GM23248 (cell line): ENCODE results near the gene HSD11B1. TPM values are rescaled to one million over a fixed set of nuclear protein-coding genes. Genes with fewer than 3 reads are reported as not detected.

Experiments used
- DNase-seq: peaks from one replicate; pipeline ENCODE4 v3.0.0-alpha.2; 2015
- H2AFZ ChIP-seq: fragments of 200-600 bp; sonication (generic); 2 replicates; pipeline ENCODE4 v1.6.1; 2016; ENCODE audit warnings: antibody characterized with exemption
- H3F3A ChIP-seq: fragments of 200-600 bp; sonication (generic); 2 replicates; pipeline ENCODE4 v1.6.1; 2016; ENCODE audit warnings: mild to moderate bottlenecking, antibody characterized with exemption, mixed run types; ENCODE audit not compliant: insufficient read depth
- H3K27ac ChIP-seq: fragments of 200-600 bp; sonication (generic); 2 replicates; pipeline ENCODE4 v1.5.1; 2016; ENCODE audit warnings: mild to moderate bottlenecking
- H3K27me3 ChIP-seq: fragments of 200-600 bp; sonication (generic); replicated peaks from 2 replicates; pipeline ENCODE4 v1.6.1; 2016; ENCODE audit warnings: mild to moderate bottlenecking; ENCODE audit not compliant: insufficient read depth
- H3K36me3 ChIP-seq: fragments of 200-600 bp; sonication (generic); 2 replicates; pipeline ENCODE4 v1.6.1; 2016; ENCODE audit warnings: low read depth, mild to moderate bottlenecking
- H3K4me1 ChIP-seq: fragments of 200-600 bp; sonication (generic); 2 replicates; pipeline ENCODE4 v1.6.1; 2016; ENCODE audit warnings: mild to moderate bottlenecking; ENCODE audit not compliant: insufficient read depth
- H3K4me2 ChIP-seq: fragments of 200-600 bp; sonication (generic); one replicate; pipeline ENCODE4 v1.6.1; 2016; ENCODE audit warnings: mild to moderate bottlenecking; ENCODE audit not compliant: unreplicated experiment
- H3K4me3 ChIP-seq: fragments of 200-600 bp; sonication (generic); 2 replicates; pipeline ENCODE4 v1.5.1; 2016; ENCODE audit warnings: mild to moderate bottlenecking
- H3K79me2 ChIP-seq: fragments of 200-600 bp; sonication (generic); 2 replicates; pipeline ENCODE4 v1.6.1; 2016; ENCODE audit warnings: mild to moderate bottlenecking; ENCODE audit not compliant: insufficient read depth
- H3K9ac ChIP-seq: fragments of 200-600 bp; sonication (generic); 2 replicates; pipeline ENCODE4 v1.6.1; 2016; ENCODE audit warnings: mild to moderate bottlenecking
- H3K9me2 ChIP-seq: fragments of 200-600 bp; sonication (generic); 2 replicates; pipeline ENCODE4 v1.6.1; 2016; ENCODE audit warnings: mixed run types, mild to moderate bottlenecking, moderate library complexity; ENCODE audit not compliant: insufficient read depth
- H3K9me3 ChIP-seq: fragments of 200-600 bp; sonication (generic); one replicate; pipeline ENCODE4 v1.6.1; 2017; ENCODE audit warnings: low read depth
- H4K20me1 ChIP-seq: fragments of 200-600 bp; sonication (generic); 2 replicates; pipeline ENCODE4 v1.6.0; 2016; ENCODE audit not compliant: insufficient read depth
- EZH2 ChIP-seq: fragments of 200-600 bp; sonication (generic); IDR thresholded peaks from 2 replicates; pipeline ENCODE4 v1.6.1; 2018; ENCODE audit warnings: antibody characterized with exemption, mild to moderate bottlenecking; ENCODE audit not compliant: insufficient read depth, poor library complexity, severe bottlenecking
- EZH2phosphoT487 ChIP-seq: fragments of 200-600 bp; sonication (generic); IDR thresholded peaks from 2 replicates; pipeline ENCODE4 v1.6.1; 2018; ENCODE audit warnings: antibody characterized with exemption, moderate library complexity, mild to moderate bottlenecking, low read depth; ENCODE audit not compliant: insufficient read depth
- WGBS, 2 experiments: methylation state at CpG; one replicate each; pipeline ENCODE4 v1.1.6; 2015 to 2017; ENCODE audit warnings: low lambda C conversion rate in 2 of 2, low coverage in 1 of 2; ENCODE audit errors: missing lambda C conversion rate in 2 of 2; 5-methylcytosine and 5-hydroxymethylcytosine counted together
- in situ Hi-C: fragments of 300-500 bp; cut with MboI; formaldehyde crosslinking; loops from 2 replicates; pipeline ENCODE4 v1.15.0; 2020
- polyA plus RNA-seq: library from polyadenylated mRNA; unstranded; fragments of >200 nt; fragmentation: Nextera tagmentation; extraction: Ambion mirVana; gene quantifications from 2 replicates; pipeline ENCODE4 v1.2.1, GENCODE V29; 2016
- total RNA-seq: library from RNA; depleted of rRNA; stranded (reverse); fragments of >200 nt; shearing (Covaris generic); gene quantifications from 2 replicates; pipeline ENCODE4 v1.2.3, GENCODE V29; 2014

HSD11B1 gene
- total and polyA plus RNA-seq, 2 experiments from 2014 or later, result 0.54 to 1.0 TPM

- H3K4me3 ChIP-seq, result peak overlapping the region; percentile 36; the same call in 1 of the 2 replicates
- no peaks in the 10 kb centered on the region for H3K9me3 ChIP-seq
- in situ Hi-C loops, result no loop called here
- H3K36me3 ChIP-seq, result no peaks in the 10 kb centered on the region
- H3K27ac ChIP-seq, result peak overlapping the region; percentile 50
- WGBS, 2 experiments, result 6 to 7% methylated on average over 8 of the region's 8 CpGs
- no peaks in the 10 kb centered on the region for H4K20me1 ChIP-seq
- H2AFZ ChIP-seq, result peak overlapping the region; percentile 36
- H3K9me2 ChIP-seq, result no peaks in the 10 kb centered on the region
- no peaks in the 10 kb centered on the region for H3K79me2 ChIP-seq
- peak overlapping the region; percentile 47 for H3K4me2 ChIP-seq
- peak; percentile 85 for DNase-seq
- TF ChIP-seq EZH2phosphoT487 (no peak), EZH2 (no peak)
- H3K27me3 ChIP-seq, result no peaks in the 10 kb centered on the region
- H3F3A ChIP-seq, result peaks cover 16% of the 10 kb centered on the region; the same call in 1 of the 2 replicates
- H3K4me1 ChIP-seq, result peaks cover 19% of the 10 kb centered on the region; the same call in 1 of the 2 replicates
- H3K9ac ChIP-seq, result peak overlapping the region; percentile 42
Measured at GRCh38 chr1:209742409-209743144, 37.9 kb downstream of the HSD11B1 start.

- Histone ChIP-seq H4K20me1 (no peaks in the 10 kb centered on the region), H3K27ac (peak overlapping the region; percentile 50), H3K9ac (peak overlapping the region; percentile 41; the same call in 1 of the 2 replicates), H3K9me3 (no peaks in the 10 kb centered on the region), H3K4me2 (peak overlapping the region; percentile 47), H3K9me2 (no peaks in the 10 kb centered on the region), H2AFZ (peak overlapping the region; percentile 36), H3F3A (peaks cover 16% of the 10 kb centered on the region; the same call in 1 of the 2 replicates), H3K4me1 (peaks cover 19% of the 10 kb centered on the region; the same call in 1 of the 2 replicates), H3K4me3 (no peak overlapping the region), H3K36me3 (no peaks in the 10 kb centered on the region), H3K27me3 (no peaks in the 10 kb centered on the region), H3K79me2 (no peaks in the 10 kb centered on the region)
- TF ChIP-seq EZH2 (no peak), EZH2phosphoT487 (no peak)
- WGBS, 2 experiments, result 40 to 51% methylated on average over 2 of the region's 2 CpGs
- peak; percentile 58 for DNase-seq
- in situ Hi-C loops, result no loop called here
Measured at GRCh38 chr1:209743145-209743482, 38.5 kb downstream of the HSD11B1 start.

GRCh38 chr1:209746451-209747165 lies 42.0 kb downstream of the HSD11B1 start:
- Histone ChIP-seq H2AFZ (no peak overlapping the region), H3K4me1 (peaks cover 19% of the 10 kb centered on the region; the same call in 1 of the 2 replicates), H3K4me2 (no peak overlapping the region), H3K27me3 (no peaks in the 10 kb centered on the region), H3K36me3 (no peaks in the 10 kb centered on the region), H4K20me1 (no peaks in the 10 kb centered on the region), H3K79me2 (no peaks in the 10 kb centered on the region), H3K9me2 (no peaks in the 10 kb centered on the region), H3K27ac (no peak overlapping the region), H3K4me3 (no peak overlapping the region), H3K9me3 (no peaks in the 10 kb centered on the region), H3F3A (peaks cover 16% of the 10 kb centered on the region; the same call in 1 of the 2 replicates), H3K9ac (no peak overlapping the region)
- TF ChIP-seq EZH2, result no peak
- TF ChIP-seq EZH2phosphoT487, result no peak
- no peak for DNase-seq
- in situ Hi-C loops, result no loop called here
- WGBS, 2 experiments, result 80 to 84% methylated on average over 4 of the region's 4 CpGs

- H3K4me1 ChIP-seq, result peaks cover 9% of the 10 kb centered on the region; the same call in 1 of the 2 replicates
- H3K4me2 ChIP-seq, result peak overlapping the region; percentile 53
- H3K36me3 ChIP-seq, result no peaks in the 10 kb centered on the region
- peaks cover 7% of the 10 kb centered on the region; the same call in 1 of the 2 replicates for H3F3A ChIP-seq
- peak; percentile 91 for DNase-seq
- TF ChIP-seq EZH2phosphoT487 (no peak), EZH2 (no peak)
- no peaks in the 10 kb centered on the region for H3K27me3 ChIP-seq
- in situ Hi-C loops, result no loop called here
- no peaks in the 10 kb centered on the region for H4K20me1 ChIP-seq
- H3K4me3 ChIP-seq, result peak overlapping the region; percentile 45
- WGBS, 2 experiments, result 15 to 22% methylated on average over 32 to 37 of the region's 37 CpGs
- H2AFZ ChIP-seq, result peak overlapping the region; percentile 48; the same call in 1 of the 2 replicates
- no peaks in the 10 kb centered on the region for H3K79me2 ChIP-seq
- H3K9ac ChIP-seq, result no peak overlapping the region
- no peak overlapping the region for H3K27ac ChIP-seq
- H3K9me2 ChIP-seq, result no peaks in the 10 kb centered on the region
- H3K9me3 ChIP-seq, result no peaks in the 10 kb centered on the region
Measured at GRCh38 chr1:209747580-209748262, 43.1 kb downstream of the HSD11B1 start.
